HG02970 (cell line): ENCODE measurements around the gene PRR7.

Source experiments
- ATAC-seq: cut with Tn5 transposase; IDR thresholded peaks from one replicate; pipeline ENCODE4 v1.9.1; 2021; ENCODE audit warnings: mild to moderate bottlenecking, moderate library complexity, moderate number of reproducible peaks; ENCODE audit not compliant: unreplicated experiment, low FRiP score

The PRR7 gene

DNA sequence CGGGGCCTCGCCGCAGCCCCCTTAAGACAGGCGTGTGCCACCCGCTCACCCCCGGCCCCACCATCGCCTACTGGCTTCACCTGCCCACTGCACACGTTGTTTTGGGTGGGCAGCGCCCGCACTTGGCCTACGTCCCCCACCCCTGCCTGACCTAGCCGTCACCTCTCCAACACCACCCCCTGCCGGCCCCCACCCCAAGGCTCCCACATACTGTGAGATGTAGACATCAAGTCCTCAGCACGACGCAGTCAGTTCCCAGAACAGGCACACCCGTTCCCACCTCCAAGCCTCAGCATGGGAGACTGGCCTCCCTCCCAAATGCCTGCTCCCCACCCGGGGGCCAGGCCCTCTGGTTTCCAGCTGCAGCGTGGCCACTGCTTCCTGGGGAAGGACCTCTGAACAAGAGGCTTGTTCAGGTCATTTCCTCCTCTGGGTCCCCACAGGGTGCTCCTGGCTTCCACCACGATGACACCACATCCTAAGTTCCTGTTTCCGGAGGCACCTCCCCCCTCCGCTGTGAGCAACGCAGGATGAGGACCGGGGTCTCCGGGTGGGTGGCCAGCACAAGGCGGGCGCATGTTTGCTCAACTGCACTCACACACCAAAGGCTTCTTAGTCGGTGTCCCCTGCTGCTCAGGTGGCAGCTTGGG lies 15.5 kb downstream of the PRR7 start:
- no peak for ATAC-seq

DNA sequence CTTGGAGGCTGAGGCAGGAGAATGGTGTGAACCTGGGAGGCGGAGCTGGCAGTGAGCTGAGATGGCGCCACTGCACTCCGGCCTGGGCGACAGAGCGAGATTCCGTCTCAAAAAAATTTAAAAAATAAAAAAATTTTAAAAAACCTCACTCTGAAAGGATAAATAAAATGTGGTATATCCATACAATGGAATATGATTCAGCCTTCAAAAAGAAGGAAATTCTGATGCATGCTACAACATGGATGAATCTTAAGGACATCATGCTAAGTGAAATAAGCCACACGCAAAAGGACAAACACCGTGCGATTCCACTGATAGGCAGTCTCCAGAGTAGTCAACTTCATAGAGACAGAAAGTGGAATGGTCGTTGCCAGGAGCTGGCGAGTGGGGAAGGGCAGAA lies 18.4 kb downstream of the PRR7 start:
- ATAC-seq = no peak

DNA sequence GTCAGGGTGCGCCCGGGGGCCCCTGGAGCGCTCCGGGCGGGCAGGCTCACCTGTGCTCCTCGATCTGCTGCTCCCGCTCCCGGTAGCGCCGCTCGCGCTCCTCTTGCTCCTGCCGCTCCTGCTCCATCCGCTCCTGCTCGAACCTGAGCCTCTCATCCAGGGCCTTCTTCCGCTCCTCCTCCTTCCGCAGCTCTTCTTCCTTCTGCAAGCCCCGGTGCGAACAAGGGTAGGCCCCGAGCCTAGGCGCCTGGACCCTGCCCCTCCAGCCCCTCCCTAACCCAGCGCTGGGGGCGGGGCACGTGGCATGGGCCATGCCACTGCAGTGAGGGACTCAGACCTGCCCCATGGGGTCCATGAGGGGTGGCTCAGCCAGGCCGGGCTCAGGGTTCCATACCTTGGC lies 20.2 kb downstream of the PRR7 start:
- no peak for ATAC-seq

DNA sequence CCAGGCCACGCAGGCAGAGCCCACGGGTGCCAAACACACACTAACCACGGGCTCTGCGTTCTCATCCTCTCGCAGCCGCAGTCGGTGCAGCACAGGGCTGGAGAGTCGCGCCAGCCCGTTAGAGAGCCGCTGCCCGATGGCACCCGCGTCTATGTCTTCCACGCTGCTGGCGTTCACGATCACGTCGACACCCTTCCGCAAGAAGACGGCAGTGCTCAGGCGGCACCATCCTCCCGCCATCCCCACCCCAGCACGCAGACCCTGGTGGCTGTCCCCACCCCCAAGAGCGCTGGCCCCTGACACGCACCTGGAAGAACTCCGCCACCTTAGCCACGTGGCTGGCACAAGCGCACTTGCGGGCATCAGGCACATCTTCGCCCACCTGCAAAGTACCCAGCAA lies 20.8 kb downstream of the PRR7 start:
- no peak for ATAC-seq

DNA sequence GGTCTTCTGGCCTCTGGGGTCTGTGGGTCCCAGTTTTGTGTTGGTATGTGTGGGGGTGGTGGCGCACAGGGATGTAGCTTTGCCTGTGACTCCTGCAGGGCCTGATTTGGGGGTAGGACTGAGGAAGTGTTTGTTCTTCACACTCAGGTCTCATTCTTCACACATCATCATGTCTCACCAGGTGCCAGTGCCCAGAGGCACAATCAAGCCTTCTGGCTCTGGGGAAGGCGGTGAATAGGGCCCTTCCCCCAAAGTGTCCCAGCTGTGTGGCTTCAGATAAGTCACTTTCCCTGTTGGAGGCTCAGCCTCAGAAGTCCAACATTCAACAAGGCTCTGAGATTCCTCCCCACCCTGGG lies 21.7 kb downstream of the PRR7 start:
- ATAC-seq = no peak

DNA sequence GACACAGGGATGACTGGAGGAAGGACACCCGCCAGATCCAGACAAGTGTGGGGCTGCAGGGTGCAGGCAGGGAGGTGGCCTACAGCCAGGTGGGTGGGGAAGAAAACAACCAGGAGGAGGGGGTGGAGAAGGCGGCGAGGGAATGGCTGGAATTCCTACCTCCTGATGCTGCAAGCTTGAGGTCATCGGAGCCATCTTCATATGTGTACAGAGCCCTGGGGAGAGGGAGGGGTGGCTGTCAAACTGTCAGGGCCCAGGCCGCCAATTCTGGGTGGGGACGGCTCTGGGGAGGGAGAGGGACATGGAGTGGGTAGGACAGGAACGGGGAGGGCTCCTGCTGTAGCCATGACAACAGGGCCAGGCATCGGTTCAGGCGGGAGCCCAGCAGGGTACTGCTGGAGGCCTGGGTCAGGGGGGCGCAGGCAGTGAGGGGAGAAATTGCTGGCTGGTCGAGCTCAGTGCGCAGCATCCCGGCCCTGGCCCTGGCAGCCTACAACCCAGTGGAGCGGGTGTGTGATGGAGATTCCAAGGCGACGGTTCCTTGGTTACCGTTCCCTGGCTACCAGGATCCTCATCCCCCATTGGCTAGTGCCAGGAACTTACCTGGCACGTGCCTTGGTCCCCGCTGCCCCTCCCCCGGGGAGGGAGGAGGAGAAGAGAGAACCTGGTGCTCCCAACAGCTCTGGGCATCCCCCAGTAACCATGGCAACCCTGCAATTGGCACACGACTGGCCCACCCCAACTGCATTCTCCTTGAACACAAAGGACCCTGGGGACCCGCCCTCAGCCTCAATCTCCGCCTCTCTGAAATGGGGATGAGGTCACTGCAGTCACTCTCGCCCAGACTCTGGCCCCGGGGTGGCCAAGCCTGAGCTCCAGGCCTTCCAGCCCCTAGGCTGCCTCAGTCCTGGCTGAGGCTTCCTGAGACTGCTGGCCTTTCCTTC lies 22.3 kb downstream of the PRR7 start:
- no peak for ATAC-seq

DNA sequence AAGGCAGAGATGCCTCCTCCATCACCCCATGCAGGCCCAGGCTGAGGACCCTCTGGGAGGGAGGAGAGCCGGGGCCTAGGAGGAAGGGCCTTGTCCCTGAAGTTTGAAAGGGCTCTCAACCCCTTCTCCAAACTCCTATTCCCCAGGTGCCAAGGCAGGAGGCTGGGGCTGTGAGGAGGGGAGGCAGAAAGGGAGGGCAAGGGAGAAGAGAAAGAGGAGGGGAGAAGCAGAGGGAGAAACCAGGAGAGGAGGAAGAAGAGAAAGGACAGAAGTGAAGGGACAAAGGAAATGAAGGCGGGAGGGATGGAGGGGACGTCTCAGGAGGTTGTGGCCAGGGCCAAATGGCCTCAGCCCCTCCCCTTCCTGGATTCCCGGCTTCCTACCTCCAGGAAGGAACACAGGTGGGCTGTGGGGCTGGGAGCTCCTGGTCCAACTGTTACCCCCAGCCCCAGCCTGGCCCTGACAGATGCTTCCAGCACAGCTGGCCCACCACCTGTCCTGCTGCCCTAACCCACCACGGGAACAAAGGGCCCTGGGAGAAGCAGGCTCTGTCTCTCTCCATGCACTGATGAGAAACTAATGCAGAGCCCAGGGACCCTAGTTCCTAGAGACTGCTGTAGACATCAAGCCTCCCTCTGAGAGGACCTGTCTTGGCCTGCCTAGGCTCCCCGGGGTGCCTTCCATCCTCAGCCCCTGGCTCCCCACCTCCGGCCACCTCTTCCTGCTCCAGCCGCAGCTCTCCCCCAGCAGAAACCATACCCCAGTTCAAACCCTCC lies 23.3 kb downstream of the PRR7 start:
- no peak for ATAC-seq

DNA sequence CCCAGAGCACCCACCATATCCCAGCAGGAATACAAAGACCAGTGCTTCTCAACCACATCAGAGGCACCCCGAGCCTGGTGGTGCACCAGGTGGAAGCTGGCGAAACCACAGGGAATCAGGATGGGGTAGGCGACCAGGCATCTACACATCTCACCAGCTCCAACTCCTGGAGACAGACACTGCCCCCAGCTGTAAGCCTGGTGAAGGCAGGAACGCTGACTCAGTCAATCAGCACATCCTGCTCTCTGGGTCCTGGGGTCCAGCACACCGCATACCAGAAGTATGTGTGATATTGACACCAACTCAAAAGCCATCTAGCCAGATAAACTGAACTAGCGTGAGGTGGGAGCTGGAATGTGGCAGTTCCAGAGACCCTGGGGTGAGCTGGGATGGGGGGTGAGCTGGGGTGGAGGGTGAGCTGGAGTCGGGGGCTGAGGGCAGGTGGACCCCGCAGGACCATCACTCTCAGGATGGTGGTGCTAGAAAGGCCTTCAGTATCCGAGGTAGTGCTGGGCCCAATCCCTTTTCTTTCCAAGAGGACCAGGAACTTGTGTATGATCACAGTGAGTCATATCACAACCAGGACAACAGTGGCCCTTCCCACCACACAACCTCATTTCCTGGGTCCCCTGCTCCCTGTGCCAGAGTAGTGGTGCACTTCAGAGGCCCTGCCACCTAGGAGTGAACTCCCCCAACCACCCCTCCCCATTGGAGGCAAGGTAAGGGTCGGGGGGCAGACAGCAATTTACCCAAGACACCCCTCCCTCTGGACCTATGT lies 24.3 kb downstream of the PRR7 start:
- ATAC-seq = no peak

DNA sequence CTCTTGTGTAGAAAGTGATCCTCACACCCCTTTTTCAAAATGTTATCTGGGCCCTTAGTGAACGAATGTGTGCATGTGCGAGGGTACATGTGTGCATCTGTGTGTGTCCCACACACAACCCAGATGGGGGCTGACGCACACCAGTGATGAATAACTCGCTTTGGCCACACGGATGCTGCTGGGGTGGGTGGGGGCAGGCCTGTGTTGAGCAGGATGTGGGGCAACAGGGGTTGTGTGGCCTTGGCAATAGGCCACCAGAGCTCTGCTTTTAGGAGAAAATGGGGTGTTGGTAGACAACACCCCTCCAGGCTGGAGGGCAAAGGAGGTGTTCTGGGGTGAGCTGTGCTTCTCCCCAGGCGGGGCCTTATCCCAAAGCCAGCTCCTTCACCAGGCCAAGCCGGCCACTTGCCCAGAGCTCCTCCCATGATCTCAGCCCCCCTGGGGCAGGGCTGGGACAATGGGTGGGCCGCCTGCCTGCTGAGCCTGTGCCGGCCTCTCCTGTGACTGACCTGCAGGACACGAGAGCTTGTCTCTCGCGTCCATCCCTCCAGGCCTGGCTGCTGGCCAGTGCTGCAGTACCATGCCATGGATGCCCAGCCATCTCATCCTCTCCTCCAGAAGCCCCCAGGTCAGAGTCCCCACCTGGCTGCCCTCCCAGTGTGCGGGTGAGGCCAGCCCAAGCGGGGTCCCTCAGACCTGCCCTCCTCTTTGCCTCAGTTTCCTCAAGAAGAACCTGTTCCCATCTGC lies 25.2 kb downstream of the PRR7 start:
- ATAC-seq = no peak

DNA sequence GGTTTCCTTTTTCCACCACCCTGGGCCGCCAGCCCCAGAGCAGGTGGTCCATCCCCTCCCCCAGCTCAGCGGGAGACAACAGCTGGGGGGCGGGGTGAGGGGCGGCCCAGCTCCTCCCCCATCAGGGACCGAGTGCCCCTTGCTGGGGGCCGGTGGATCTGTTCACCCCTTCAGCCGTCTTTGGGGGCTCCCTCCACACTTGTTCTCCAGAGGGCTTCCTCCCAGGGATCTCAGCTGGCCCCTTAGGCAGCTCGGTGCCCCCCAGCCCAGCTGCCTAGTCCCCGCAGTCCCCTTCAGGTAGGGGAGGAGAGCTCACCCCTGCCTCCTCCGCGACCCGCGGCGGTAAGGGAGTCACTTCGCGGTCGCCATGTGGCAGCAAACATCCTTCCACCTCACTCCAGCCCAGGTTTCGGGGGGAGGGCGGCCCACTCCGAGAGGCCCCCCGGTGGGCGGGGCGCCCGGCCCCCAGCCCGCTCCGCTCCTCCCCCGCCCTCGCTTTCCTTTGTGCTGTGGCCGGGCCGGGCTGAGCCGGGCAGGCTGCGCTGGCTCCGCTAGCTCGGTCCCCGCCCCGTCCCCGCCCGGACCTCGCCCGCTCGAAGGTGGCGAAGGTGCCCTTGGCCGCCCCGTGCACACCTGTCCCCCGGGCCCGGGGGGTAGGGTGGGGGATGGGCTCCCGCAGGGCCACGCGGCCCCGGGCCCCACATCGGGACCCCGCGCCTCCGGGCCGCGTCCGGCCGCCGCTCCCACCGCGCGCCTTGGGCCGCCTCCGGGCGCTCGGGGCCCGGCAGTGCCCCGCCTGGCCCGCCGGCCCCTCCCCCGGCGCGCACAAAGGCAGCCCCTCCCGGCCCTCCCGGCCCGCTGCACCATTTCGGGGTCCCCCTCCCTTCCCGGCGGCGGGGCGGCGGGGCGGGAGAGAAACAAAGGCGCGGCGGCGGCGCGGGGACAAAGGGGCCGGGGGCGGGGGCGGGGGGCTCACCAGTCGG lies 26.1 kb downstream of the PRR7 start:
- no peak for ATAC-seq

DNA sequence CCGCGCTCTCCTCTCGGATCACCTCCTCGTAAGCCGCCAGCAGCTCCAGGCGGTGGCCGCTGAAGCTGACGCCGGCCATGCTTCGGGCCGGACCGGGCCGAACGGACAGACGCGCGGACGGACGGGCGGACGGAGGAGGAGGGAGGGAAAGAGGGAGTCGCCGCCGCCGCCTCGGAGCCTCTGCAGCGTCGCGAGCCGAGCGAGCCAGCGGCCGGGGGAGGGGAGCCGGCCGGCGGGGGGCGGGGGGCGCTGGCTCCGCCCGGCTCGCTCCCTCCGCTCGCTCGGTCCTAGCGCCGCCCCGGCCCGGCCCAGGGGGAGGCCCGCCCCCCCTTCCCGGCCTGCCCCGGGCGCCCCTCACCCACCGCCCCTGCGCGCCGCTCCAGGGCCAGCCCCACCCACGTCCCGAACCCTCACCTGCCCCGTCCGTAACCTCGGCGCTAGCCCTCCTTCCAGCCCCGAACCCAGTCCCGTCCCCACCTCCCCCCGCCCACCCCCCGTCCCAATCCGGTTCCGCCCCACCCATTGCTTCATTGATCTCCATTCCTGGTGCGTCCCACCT lies 26.9 kb downstream of the PRR7 start, which contains the start of gene DBN1:
Gene DBN1 (minus strand): TSS at position 192 of the 559 bp plus-strand sequence. CDS start 113 bp downstream, at position 79.
- no peak for ATAC-seq

DNA sequence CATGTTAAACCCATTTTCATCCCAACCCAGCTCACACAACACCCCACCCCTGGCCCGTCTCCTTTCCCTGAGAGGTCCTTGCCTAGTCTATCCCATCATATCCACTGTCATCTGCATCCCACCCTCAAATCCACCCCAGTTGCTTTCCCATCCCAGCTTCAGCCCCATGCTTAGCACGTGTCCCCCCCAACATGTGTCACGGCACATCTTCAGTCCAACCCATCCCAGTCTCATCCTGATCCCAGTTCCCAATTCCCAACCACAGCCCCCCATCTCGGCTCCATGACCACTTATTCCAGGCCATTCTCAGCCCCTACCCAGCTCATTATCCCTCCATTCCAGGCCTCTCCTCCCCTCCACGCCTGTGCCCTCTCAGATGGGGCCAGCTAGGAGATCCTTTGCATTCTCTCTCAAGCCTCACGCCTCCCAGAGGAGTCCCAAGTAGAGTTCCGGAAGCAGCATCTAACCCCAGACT lies 27.4 kb downstream of the PRR7 start:
- no peak for ATAC-seq

DNA sequence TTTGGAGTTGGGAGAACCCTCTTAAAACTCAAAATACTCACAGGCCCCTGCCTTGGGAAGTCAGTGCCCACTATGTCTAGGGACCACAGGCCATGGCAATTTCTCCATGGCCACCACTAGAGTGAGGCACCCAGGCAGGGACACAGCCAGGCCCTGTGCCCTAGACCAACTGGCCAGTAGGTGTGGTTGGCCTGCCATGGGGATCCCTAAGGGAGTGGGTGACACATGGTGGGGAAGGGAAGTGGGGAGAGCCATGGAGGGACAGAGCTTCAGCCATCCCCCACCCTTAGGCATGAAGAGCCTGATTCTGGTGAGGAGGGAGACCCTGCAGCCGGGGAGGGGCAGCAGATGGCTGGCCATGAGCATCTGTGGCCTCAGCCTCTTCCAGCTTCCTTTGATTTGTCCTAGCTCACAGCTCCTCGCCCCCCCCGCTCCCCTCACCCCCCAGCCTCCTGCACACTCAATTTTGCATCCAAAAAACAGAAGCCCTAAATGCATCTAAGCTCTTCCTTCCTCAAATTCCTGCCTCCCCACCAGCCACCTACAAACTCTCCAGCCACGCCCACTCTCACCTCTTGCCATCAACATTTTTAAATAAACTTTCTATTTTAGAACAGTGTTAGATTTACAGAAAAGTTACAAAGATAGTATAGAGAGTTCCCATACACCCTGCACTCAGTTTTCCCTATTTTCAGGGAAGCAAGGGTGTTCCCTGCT lies 28.4 kb downstream of the PRR7 start:
- no peak for ATAC-seq

DNA sequence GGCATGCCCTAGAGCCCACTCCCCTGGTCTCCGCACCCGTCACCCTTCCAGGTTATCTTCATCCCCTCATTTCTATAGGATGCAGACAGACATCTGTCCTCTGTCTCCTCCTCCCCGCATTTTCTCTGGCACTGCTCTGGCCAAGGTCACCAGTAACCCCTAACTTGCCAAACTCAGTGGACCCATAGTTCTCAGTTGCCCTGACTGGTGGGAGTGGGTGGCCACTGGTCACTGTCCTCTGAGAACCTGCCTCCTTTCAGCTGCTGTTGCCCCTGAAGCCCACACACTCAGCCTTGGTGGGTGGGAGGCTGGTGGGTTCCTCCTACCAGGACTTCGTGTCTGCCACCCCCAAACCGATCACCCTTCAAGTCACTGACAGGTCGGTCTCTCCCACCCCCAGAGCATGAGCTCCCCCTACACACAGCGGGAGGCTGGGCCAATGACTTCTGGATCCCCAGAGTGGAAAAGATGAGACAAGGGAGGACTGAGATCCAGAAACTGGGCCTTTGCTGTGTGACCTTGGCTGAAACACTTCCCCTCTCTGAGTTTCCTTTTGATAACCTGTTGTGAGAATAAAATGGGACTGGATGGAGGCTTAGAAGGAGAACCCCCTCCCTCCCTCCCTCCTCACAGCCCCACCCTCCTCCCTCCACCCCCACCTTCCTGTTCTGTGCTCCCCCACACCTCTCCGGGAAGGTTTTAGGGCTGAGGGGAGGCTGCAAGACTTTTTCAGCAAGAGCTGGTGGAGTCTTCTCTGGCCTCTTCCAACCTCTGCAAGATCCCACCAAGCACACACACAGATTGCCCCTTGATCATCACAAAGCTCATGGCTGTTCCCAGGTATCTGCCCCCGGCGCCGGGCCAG lies 29.2 kb downstream of the PRR7 start:
- no peak for ATAC-seq

DNA sequence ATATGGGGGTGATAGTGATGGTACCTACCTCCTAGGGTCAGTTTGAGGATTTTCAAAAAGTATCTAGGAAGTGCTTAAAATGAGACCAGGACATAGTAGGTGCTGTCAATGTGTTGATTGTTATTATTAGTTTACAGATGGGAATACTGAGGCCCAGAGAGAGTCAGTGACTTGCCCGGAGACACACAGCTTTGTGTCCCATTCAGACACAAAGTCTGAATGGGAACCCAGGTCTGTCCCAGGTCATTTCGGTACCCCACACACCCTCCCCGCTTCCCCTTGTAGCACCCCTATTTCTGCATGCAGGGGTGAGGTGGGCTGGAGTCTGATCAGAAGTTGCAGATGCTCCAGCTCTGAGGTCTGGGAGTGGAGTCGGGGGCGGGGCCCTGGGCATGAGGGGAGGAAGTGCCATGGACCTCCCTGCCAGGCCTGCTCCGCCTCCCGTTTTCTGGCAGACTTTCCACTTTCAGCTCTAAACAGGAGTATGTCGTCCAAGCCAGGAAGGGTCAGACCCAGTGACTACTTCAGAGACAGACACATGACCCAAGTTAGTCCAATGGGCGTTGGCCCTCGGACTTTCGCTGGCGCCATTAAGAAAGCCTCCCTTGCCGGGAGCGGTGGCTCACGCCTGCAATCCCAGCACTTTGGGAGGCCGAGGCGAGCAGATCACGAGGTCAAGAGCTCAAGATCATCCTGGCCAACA lies 30.1 kb downstream of the PRR7 start:
- no peak for ATAC-seq
